Adipocyte (in vitro differentiated cells): ENCODE measurements around the gene SPNS2.
"Not testable (repeated sequence)": the region's sequence is repeated elsewhere in the genome, so short reads cannot be mapped to it uniquely, and the experiment has no call there.

Experiments used
- DNase-seq: peaks from one replicate; pipeline ENCODE4 v3.0.0-alpha.2; 2015; ENCODE audit warnings: low read depth
- H3K27me3 ChIP-seq: replicated peaks from 2 replicates; pipeline ENCODE4 v1.7.0; 2013; ENCODE audit warnings: mild to moderate bottlenecking, low read length, moderate library complexity; ENCODE audit not compliant: control insufficient read depth, insufficient read depth
- H3K36me3 ChIP-seq: 2 replicates; pipeline ENCODE4 v1.7.0; 2013; ENCODE audit warnings: low read length, mild to moderate bottlenecking, moderate library complexity; ENCODE audit not compliant: control insufficient read depth, insufficient read depth, severe bottlenecking
- H3K4me1 ChIP-seq: 2 replicates; pipeline ENCODE4 v1.7.0; 2013; ENCODE audit warnings: mild to moderate bottlenecking, low read length, moderate library complexity; ENCODE audit not compliant: control insufficient read depth, insufficient read depth
- H3K4me3 ChIP-seq: 2 replicates; pipeline ENCODE4 v1.7.0; 2013; ENCODE audit warnings: mild to moderate bottlenecking, low read length, moderate library complexity
- H3K9ac ChIP-seq: 2 replicates; pipeline ENCODE4 v1.7.0; 2013; ENCODE audit warnings: mild to moderate bottlenecking, low read length, moderate library complexity
- H3K9me3 ChIP-seq: 2 replicates; pipeline ENCODE4 v1.7.0; 2013; ENCODE audit warnings: mild to moderate bottlenecking, low read length, moderate library complexity; ENCODE audit not compliant: control insufficient read depth

SPNS2 gene

DNA sequence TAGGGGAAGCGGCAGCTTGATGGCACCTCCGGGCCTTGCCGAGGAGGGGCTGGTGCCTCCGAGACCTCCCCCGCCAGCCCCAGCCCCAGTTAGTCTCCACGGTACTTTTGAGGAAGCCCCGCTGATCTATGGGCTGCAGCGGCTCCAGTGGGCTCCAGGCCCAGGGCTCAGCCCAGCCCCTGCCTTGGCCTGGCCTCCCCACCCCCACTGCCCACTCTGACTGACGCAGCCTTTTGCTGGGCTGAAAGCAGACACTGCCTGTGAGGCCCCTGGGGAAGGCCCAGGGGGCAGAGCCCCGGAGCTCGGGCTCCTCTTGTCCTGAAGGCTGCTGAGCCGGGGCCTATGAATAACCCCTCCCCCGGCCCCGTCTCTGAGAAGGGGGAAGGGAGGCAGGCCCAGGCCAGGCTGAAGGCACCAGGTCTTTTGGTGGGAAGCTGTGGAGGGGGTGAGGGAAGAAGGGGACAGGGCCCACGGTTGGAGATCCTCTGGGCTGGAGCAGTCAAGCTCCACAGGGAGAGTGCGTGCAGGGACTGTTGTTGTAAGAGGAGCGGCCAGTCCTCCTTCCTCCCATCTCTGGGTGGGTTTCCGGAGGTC, 78.1 kb downstream of the SPNS2 start:
- no peaks in the 10 kb centered on the region for H3K4me1 ChIP-seq
- no peaks in the 10 kb centered on the region for H3K9me3 ChIP-seq
- no peak for DNase-seq
- H3K36me3 ChIP-seq, result no peaks in the 10 kb centered on the region
- H3K27me3 ChIP-seq, result peaks cover 43% of the 10 kb centered on the region
- H3K4me3 ChIP-seq, result no peak overlapping the region
- H3K9ac ChIP-seq, result no peak overlapping the region

DNA sequence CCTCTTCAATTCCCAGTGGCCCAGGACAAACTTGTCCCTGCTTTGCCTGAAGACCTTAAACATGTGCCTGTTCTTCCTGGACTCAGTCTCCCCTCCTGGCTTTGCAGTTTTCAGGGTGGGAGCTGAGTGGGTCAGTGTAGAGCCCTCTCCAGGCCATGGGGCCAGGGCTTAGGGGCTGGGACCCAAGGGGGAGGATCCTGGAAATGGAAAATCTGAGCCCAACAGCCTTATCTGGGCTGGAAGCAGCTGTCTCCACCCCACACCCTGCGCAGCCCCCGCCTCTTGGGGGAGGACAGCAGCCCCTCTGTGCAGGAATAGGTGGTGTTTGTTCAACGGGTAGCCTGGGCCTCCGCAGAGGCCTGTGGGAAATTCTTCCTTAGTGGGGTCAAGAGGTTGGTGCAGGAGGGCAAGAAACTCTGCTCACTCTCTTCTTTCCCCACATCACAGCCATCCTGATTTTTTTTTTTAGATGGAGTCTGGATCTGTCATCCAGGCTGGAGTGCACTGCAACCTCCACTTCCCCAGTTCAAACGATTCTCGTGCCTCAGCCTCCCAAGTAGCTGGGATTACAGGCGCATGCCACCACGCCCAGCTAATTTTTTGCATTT, 78.8 kb downstream of the SPNS2 start:
- no peaks in the 10 kb centered on the region for H3K36me3 ChIP-seq
- no peak for DNase-seq
- H3K4me3 ChIP-seq, result no peak overlapping the region
- peaks cover 49% of the 10 kb centered on the region for H3K27me3 ChIP-seq
- no peaks in the 10 kb centered on the region for H3K4me1 ChIP-seq
- no peak overlapping the region for H3K9ac ChIP-seq
- H3K9me3 ChIP-seq, result no peaks in the 10 kb centered on the region

DNA sequence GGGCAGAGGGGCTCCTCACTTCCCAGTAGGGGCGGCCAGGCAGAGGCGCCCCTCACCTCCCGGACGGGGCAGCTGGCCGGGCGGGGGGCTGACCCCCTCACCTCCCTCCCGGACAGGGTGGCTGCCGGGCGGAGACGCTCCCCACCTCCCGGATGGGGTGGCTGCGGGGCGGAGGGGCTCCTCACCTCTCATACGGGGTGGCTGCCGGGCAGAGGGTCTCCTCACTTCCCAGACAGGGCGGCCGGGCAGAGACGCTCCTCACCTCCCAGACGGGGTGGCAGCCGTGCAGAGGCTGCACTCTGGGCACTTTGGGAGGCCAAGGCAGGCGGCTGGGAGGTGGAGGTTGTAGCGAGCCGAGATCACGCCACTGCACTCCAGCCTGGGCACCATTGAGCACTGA, 79.7 kb downstream of the SPNS2 start:
- DNase-seq, H3K9me3 ChIP-seq: not testable (repeated sequence)
- H3K27me3 ChIP-seq, result peaks cover 54% of the 10 kb centered on the region

DNA sequence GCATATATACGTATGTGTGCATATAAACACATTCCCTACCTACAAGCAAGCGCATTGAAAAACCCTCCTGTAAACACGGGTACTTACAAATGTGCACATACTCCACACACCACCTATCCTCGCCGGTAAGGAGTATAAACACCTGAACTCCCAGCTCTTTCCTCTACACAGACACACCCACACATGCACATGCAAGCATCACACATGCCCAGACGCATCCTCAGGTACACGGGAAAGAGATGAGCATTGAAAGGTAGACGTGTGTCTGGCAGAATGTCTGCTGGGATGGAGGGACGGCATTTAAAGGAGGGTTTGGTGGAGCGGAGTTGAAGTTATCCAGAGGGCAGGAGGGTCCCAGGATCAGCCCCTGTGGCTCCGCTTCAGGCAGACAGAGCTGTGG, 81.0 kb downstream of the SPNS2 start:
- DNase-seq, result no peak
- Histone ChIP-seq H3K4me3 (no peak overlapping the region), H3K9ac (no peak overlapping the region), H3K4me1 (no peaks in the 10 kb centered on the region), H3K27me3 (peaks cover 60% of the 10 kb centered on the region), H3K36me3 (no peaks in the 10 kb centered on the region), H3K9me3 (no peaks in the 10 kb centered on the region)

More for the DNA sequence above, 79.7 kb downstream of the SPNS2 start:
- H3K9ac ChIP-seq, H3K4me1 ChIP-seq, H3K4me3 ChIP-seq, H3K36me3 ChIP-seq: not testable (repeated sequence)

DNA sequence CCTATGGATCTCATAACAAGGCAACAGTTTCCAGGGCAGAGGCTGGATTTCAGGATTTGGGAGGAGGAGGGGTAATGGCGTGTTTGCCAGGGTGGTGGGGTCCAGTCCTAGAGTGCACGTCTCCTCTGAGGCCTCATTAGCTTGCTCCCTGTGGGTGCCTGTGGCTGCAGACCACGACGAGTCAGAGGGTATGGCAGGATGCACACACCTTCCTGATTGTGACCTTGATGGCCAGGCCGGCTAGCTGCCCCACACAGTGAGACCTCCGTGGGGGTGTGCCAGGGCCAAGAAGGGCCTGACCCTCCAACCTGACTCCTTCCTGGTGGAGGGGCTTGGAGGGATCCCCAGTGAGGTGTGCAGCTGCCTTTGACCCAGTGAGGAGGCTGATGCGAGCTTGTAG, 81.6 kb downstream of the SPNS2 start:
- Histone ChIP-seq H3K9me3 (no peaks in the 10 kb centered on the region), H3K27me3 (peaks cover 60% of the 10 kb centered on the region), H3K9ac (no peak overlapping the region), H3K36me3 (no peaks in the 10 kb centered on the region), H3K4me3 (no peak overlapping the region), H3K4me1 (no peaks in the 10 kb centered on the region)
- DNase-seq, result no peak

DNA sequence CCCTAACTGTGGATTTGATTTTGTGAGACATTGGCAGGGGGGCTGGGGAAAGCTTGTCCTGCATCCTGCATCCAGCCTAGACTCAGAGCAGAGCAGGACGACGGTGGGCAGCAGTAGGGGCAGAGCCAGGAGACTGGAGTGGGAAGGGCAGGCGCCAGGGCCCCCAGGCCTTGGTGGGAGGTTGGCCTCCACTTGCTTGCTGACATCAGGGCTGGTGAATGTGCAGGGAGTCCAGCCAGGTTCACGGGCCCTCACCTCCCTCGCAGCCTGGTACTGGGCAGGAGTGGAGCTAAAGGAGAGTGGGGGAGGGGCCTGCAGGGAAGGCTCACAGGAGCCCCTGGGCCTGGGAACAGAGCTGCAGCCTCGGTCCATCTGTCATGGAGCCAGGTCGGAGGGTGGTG, 83.4 kb downstream of the SPNS2 start:
- Histone ChIP-seq H3K9ac (no peak overlapping the region), H3K27me3 (peaks cover 52% of the 10 kb centered on the region), H3K9me3 (no peaks in the 10 kb centered on the region), H3K4me3 (no peak overlapping the region), H3K36me3 (no peaks in the 10 kb centered on the region), H3K4me1 (no peaks in the 10 kb centered on the region)
- DNase-seq, result no peak

DNA sequence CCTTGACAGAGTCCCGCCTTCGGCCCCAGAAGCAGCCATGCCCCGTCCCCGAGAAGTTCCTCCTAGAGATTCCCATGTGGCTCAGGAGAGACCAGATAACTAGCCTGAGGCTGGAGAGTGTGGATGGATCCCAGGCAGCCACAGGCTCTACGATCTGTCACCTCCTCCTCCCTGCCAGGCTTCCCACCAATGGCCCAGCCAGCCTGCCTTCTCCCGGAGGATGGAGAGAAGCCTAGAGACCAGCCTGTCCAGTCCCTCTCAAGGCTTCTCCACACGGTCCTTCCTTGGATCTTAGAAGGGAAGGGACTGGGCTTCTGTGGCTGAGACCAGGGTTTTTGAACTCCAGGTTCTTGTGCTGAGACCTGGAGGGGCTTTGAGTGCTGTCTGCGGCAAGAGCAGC, 84.0 kb downstream of the SPNS2 start:
- Histone ChIP-seq H3K9ac (no peak overlapping the region), H3K4me3 (no peak overlapping the region), H3K9me3 (no peaks in the 10 kb centered on the region), H3K36me3 (no peaks in the 10 kb centered on the region), H3K4me1 (no peaks in the 10 kb centered on the region), H3K27me3 (peaks cover 48% of the 10 kb centered on the region)
- no peak for DNase-seq

DNA sequence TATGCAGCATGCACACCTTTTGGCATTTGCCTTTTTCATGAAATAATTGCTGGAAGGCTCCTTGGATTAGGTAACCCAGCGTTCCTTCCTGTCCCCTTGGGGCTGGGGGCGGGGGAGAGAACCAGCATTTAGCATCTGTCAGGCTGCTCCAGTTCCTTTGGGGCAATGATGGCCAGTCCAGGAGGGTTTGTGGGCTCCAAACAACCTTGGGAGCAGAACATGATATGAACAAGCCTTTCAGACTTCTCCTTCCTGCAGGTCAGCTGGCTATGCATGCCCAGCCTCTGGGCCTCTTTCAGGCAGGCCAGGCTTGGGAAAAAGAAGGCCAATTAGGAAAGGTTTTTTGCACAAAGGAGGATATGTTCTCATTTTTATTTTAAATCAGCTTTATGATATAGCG, 84.5 kb downstream of the SPNS2 start:
- no peak for DNase-seq
- Histone ChIP-seq H3K9ac (no peak overlapping the region), H3K27me3 (peaks cover 52% of the 10 kb centered on the region), H3K36me3 (no peaks in the 10 kb centered on the region), H3K4me1 (no peaks in the 10 kb centered on the region), H3K4me3 (no peak overlapping the region), H3K9me3 (no peaks in the 10 kb centered on the region)

DNA sequence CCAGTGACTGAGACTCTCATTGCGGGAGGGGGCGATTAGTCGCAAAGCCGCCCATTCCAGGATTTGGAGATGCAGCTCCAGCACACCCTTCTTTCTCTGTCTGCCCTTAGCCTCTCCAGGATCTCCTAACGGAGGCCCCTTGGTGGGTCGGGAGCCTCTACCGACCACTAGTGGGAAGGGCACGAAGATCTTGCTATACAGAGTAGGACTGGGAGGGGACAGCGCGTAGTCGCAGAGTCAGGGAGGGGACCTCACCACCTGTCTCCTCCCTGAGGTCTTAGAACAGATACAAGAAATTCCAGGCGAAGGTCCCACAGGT, 85.1 kb downstream of the SPNS2 start:
- peaks cover 52% of the 10 kb centered on the region for H3K27me3 ChIP-seq
- no peak overlapping the region for H3K4me3 ChIP-seq
- no peaks in the 10 kb centered on the region for H3K4me1 ChIP-seq
- peak; percentile 24 for DNase-seq
- H3K9ac ChIP-seq, result no peak overlapping the region
- no peaks in the 10 kb centered on the region for H3K9me3 ChIP-seq
- no peaks in the 10 kb centered on the region for H3K36me3 ChIP-seq

DNA sequence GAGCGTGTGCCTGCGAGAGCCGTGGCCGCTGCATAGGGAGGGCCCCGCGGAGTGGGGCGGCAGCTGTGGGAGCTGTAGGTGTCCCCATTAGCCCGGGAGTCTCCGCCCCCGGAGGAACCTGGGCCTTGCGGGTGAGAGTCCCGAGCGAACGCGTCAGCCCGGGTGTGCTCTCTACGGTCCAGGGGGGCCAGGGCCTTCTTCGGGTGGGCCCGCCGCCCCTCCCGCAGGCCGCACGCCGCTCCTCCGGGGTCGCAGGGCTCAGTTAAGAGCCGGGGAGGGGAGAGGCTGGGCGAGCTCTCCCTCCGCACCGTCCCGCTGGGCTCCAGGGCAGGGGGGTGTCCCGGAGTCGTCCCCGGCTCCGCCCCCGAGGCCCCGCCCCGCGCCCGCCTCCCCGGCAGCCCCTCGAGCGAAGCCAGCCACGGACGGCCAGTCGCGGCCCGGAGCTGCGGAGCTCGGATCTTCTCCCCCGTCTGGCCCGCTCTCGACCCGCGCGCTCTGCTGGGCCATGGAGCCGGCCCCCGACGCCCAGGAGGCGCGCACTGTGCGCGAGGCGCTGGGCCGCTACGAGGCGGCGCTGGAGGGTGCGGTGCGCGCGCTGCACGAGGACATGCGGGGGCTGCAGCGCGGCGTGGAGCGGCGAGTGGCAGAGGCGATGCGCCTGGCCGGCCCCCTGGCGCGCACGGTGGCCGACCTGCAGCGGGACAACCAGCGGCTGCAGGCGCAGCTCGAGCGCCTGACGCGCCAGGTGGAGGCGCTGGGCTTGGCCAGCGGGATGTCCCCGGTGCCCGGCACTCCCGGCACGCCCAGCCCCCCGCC, 85.6 kb downstream of the SPNS2 start, which contains the start of gene SMTNL2:
TSS of gene SMTNL2 (plus strand) at position 429 of the 816 bp plus-strand sequence. CDS start at position 506, 77 bp downstream.
- Histone ChIP-seq H3K9me3 (no peaks in the 10 kb centered on the region), H3K4me3 (no peak within 1 kb of the TSS), H3K4me1 (no peaks in the 10 kb centered on the region), H3K27me3 (peaks cover 52% of the 10 kb centered on the region), H3K36me3 (no peaks in the 10 kb centered on the region), H3K9ac (no peak within 1 kb of the TSS)
- peak; percentile 29 for DNase-seq

DNA sequence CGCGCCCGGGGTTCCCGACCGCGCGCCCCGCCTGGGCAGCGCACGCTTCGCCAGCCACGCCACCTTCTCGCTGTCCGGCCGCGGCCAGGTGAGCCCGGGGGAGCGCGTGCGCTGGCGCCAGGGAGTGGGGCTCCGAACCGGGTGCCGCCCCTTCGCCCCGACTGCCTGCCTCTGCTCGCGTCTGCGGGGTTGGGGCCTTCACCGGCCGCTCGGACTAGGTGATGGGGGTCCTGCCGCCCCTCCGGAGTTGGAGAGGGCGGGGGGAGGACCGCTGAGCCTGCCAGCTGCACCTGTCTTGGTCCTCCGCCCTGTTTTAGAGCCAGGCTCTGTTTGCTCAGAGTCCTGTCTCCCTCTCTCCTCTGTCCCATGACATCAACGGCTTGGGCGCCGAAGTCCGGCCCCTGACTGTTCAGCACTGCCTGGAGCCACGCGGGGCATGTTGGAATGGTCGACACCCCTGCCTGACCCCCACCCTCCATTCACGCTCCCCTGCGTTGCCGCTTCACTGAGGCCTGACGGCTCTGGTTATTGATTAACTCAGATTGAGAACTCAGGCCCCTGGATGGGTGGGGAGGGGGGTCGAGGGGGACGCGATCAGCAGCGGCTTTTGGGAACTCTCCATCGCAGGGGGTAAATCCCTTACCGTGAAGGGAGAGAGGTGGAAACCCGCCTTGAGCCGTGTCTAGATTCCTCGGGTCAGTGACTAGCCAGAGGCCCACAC, 86.4 kb downstream of the SPNS2 start:
- H3K9me3 ChIP-seq, result no peaks in the 10 kb centered on the region
- no peaks in the 10 kb centered on the region for H3K4me1 ChIP-seq
- no peaks in the 10 kb centered on the region for H3K36me3 ChIP-seq
- peaks cover 45% of the 10 kb centered on the region for H3K27me3 ChIP-seq
- H3K9ac ChIP-seq, result no peak overlapping the region
- DNase-seq, result no peak
- H3K4me3 ChIP-seq, result no peak overlapping the region
